Testis (tissue), 3 donors: ENCODE results near the gene MYEOV. TPM values are rescaled to one million over a fixed set of nuclear protein-coding genes. Genes with fewer than 3 reads are reported as not detected.

Experiments used
- DNase-seq: peaks from one replicate; pipeline ENCODE4 v3.0.0-alpha.2; 2019
- H3K27ac ChIP-seq, 2 donors: fragments of 200-600 bp; sonication (generic); one replicate each; pipeline ENCODE4 v1.5.1; 2019
- H3K27me3 ChIP-seq: fragments of 200-600 bp; sonication (generic); one replicate; pipeline ENCODE4 v1.5.1; 2019
- H3K36me3 ChIP-seq: fragments of 200-600 bp; sonication (generic); one replicate; pipeline ENCODE4 v1.5.1; 2017; ENCODE audit warnings: low read depth; ENCODE audit errors: missing control alignments
- H3K4me1 ChIP-seq: fragments of 200-600 bp; sonication (generic); one replicate; pipeline ENCODE4 v1.5.1; 2019
- H3K4me3 ChIP-seq, 2 donors: fragments of 200-600 bp; sonication (generic); one replicate each; pipeline ENCODE4 v1.5.1; 2017 to 2019
- H3K9me3 ChIP-seq: fragments of 200-600 bp; sonication (generic); one replicate; pipeline ENCODE4 v1.5.1; 2017
- POLR2A ChIP-seq: fragments of 450-650 bp; IDR thresholded peaks from one replicate; pipeline ENCODE4 v1.6.1; 2017; ENCODE audit warnings: antibody characterized with exemption, mild to moderate bottlenecking, moderate library complexity
- WGBS, 2 donors: methylation state at CpG; one replicate each; pipeline ENCODE4 v1.1.5; 2018; 5-methylcytosine and 5-hydroxymethylcytosine counted together
- intact Hi-C: fragments of 100-400 bp; cut with DNase I; formaldehyde crosslinking; loops from one replicate; pipeline ENCODE4 v1.15.1; 2023; ENCODE audit warnings: low total_unique reads
- polyA plus RNA-seq: library from polyadenylated mRNA; stranded (reverse); fragments of 350-450 nt; fragmentation: Illumina TruSeq; extraction: RNeasy Lipid Tissue Mini Kit (QIAGEN cat#74804); gene quantifications from one replicate; pipeline ENCODE4 v1.2.3, GENCODE V29; 2014; ENCODE audit warnings: low read depth, low replicate concordance; ENCODE audit not compliant: insufficient read depth
- total RNA-seq, 2 donors: library from RNA; depleted of rRNA; stranded (reverse); fragments of >200 nt; gene quantifications; one replicate each; pipeline ENCODE4 v1.2.3, GENCODE V29; 2016
- TF ChIP-seq, protein P1 (sequence below), 3 experiments: fragments of 450-650 bp in 2 of 3; fragments of 200-600 bp in 1 of 3; sonication (generic) in 1 of 3; IDR thresholded peaks; one replicate each; pipeline ENCODE4 v1.5.1; 2016 to 2019; ENCODE audit warnings: antibody characterized with exemption in 3 of 3, mild to moderate bottlenecking in 2 of 3, moderate library complexity in 1 of 3

Gene MYEOV
- total and polyA plus RNA-seq, 3 donors from 2014 or later, result 0.43 to 1.1 (median 1.1) TPM

DNA sequence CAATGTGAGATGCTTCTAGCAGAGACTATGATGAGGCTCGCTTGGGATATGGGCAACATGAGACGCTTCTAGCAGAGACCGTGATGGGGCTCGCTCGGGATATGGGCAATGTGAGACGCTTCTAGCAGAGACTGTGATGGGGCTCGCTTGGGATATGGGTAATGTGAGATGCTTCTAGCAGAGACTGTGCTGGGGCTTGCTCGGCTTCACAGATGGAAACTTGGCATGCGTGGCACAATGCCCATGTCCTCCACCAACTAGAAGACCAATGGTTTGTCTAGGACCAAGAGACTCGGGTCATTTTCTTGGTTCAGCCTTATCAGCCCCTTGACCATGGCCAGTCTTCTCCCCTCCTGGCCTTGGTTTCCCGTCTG, 7.1 kb downstream of the MYEOV start:
- H3K9me3 ChIP-seq, result no peaks in the 10 kb centered on the region
- TF ChIP-seq, protein P1, sequence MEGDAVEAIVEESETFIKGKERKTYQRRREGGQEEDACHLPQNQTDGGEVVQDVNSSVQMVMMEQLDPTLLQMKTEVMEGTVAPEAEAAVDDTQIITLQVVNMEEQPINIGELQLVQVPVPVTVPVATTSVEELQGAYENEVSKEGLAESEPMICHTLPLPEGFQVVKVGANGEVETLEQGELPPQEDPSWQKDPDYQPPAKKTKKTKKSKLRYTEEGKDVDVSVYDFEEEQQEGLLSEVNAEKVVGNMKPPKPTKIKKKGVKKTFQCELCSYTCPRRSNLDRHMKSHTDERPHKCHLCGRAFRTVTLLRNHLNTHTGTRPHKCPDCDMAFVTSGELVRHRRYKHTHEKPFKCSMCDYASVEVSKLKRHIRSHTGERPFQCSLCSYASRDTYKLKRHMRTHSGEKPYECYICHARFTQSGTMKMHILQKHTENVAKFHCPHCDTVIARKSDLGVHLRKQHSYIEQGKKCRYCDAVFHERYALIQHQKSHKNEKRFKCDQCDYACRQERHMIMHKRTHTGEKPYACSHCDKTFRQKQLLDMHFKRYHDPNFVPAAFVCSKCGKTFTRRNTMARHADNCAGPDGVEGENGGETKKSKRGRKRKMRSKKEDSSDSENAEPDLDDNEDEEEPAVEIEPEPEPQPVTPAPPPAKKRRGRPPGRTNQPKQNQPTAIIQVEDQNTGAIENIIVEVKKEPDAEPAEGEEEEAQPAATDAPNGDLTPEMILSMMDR (IDR thresholded peaks at IDR 0.05), result no peak
- TF ChIP-seq POLR2A, result no peak
- WGBS, 2 donors, result 90 to 93% methylated on average over 10 to 11 of the region's 11 CpGs
- intact Hi-C loops, result no loop called here
- peaks cover 3% of the 10 kb centered on the region for H3K4me1 ChIP-seq
- no peak overlapping the region for H3K27ac ChIP-seq
- H3K27me3 ChIP-seq, result no peaks in the 10 kb centered on the region
- DNase-seq, result no peak
- H3K4me3 ChIP-seq, result no peak overlapping the region
- H3K36me3 ChIP-seq, result no peaks in the 10 kb centered on the region

DNA sequence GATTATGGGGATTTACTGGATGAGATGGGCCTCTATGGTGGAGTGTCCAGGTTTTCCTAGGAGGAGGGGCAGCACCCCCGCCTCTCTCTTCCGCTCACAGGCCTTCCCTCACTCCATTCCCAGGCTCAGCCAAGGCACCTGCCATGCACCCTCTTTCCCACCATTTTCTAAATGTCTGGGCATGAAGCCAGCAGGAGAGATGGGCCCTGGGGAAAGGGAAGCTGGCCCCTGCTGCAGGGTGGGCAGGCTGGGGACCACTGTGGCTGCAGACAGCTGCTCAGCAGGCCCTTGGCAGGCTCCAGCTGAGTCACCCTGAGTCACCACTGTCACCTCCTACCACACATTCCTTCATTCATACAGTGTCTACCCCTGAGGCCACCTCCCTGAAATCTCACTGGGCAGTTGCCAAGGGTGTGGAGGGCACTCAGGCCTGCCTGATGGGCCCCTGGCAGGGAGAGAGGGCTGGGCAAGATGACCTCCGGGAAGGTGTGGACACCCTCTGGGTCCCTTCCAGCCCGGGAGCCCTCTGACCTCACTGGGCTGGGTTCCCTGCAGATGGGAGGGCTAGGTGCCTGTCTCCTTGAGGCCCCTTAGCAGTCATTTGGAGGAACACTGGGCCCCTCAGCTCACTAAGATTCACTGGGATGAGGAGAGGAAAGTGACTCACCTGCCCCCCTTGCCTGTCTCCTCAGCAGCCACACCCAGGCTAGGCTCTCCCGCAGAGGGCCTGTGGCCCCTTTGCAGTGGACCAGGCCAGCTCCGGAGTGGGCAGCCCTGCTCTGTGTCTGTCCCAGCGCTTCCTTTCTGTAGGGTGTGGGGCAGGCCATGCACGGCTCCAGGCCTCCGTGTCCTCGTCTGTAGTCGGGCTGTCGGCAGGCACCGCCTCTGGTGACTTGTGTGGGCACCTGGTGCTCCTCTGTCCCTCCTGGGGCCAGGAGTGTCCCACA, 7.8 kb downstream of the MYEOV start:
- DNase-seq, result no peak
- H3K9me3 ChIP-seq, result no peaks in the 10 kb centered on the region
- intact Hi-C loops, result no loop called here
- no peak overlapping the region for H3K4me3 ChIP-seq
- TF ChIP-seq POLR2A, result no peak
- H3K27me3 ChIP-seq, result no peaks in the 10 kb centered on the region
- no peaks in the 10 kb centered on the region for H3K36me3 ChIP-seq
- peaks cover 3% of the 10 kb centered on the region for H3K4me1 ChIP-seq
- H3K27ac ChIP-seq, result no peak overlapping the region
- 94 to 95% methylated on average over 9 to 13 of the region's 13 CpGs for WGBS, 2 donors

DNA sequence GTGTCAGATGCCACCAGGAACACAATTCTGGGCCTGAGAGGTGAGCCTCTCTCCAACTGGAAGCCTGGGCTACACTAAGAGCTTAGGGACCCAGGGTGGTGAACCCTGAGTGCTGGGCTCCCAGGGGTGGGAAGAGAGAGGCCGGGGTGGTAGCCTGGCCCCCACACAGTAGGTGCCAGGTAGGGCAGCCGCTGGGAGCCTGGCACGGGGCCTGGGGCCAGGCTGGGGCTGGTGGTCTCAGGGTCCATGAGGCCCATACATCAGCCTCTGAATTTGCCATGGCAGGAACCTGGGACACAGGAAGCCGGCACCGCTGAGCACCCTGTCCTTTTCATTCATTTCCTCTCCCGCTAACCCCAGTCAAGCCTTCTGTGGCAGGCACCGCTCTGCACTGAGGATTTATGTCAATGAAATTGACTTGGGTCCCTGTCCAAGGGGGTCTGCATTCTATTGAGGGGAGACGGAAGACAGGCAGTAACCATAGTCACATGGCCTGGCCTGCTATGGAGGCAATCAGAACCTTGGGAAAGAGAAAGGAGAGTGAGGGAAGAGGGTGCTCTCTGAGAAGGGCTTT, 8.6 kb downstream of the MYEOV start:
- H3K36me3 ChIP-seq, result no peaks in the 10 kb centered on the region
- intact Hi-C loops, result no loop called here
- no peaks in the 10 kb centered on the region for H3K4me1 ChIP-seq
- H3K4me3 ChIP-seq, result no peak overlapping the region
- 87 to 96% methylated on average over 6 to 8 of the region's 8 CpGs for WGBS, 2 donors
- H3K27ac ChIP-seq, result no peak overlapping the region
- DNase-seq, result no peak
- no peaks in the 10 kb centered on the region for H3K27me3 ChIP-seq
- TF ChIP-seq POLR2A, result no peak
- TF ChIP-seq, protein P1 (IDR thresholded peaks at IDR 0.05), result no peak
- H3K9me3 ChIP-seq, result no peaks in the 10 kb centered on the region

DNA sequence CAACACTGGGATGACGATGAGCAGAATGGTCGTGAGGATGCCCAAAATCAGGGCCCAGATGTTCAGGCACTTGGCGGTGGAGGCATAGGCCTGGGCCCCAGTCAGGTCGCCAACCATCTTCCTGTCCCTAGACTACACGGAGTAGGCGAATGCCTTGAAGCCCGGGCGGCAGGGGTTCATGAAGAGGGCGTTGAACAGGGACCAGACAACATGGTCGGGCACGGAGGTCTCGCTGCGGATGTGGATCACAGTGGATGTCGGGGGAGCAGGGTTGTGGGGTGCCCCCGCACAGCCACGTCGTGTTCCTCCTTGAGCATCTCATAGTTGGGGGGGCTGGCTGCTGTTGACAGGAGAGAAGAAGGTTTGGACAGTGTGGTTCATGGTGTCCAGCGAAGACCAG, 9.5 kb downstream of the MYEOV start:
- Histone ChIP-seq H3K36me3 (no peaks in the 10 kb centered on the region), H3K27ac (no peak overlapping the region), H3K27me3 (no peaks in the 10 kb centered on the region), H3K9me3 (no peaks in the 10 kb centered on the region), H3K4me1 (no peaks in the 10 kb centered on the region), H3K4me3 (no peak overlapping the region)
- DNase-seq, result no peak
- intact Hi-C loops, result no loop called here
- WGBS, 2 donors, result 93 to 97% methylated on average over 18 of the region's 18 CpGs
- TF ChIP-seq POLR2A, result no peak
- TF ChIP-seq, protein P1 (IDR thresholded peaks at IDR 0.05), result no peak

DNA sequence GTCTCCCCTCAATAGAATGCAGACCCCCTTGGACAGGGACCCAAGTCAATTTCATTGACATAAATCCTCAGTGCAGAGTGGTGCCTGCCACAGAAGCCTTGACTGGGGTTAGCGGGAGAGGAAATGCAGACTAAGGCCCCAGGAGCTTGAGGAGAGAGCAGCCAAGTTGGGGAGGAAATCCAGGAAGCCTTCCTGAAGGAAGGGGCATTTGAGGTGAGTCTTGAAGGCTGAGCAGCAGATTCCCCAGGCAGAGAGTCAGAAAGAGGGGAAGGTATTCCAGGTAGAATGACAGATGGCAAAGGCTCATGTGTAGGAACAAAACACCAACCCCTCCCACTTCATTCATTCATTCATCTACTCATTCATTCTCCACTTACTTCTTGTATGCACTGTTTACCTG, 10.3 kb downstream of the MYEOV start:
- no peak overlapping the region for H3K4me3 ChIP-seq

More for the DNA sequence above, 10.3 kb downstream of the MYEOV start:
- Histone ChIP-seq H3K27ac (no peak overlapping the region), H3K36me3 (no peaks in the 10 kb centered on the region), H3K4me1 (no peaks in the 10 kb centered on the region), H3K27me3 (no peaks in the 10 kb centered on the region), H3K9me3 (no peaks in the 10 kb centered on the region)
- 92 to 95% methylated on average over 1 of the region's 1 CpG for WGBS, 2 donors
- TF ChIP-seq, protein P1 (IDR thresholded peaks at IDR 0.05), result no peak
- TF ChIP-seq POLR2A, result no peak
- DNase-seq, result no peak
- intact Hi-C loops, result no loop called here
